HG03025 (cell line): ENCODE results near the gene EHD4.

Experiments
- ATAC-seq: cut with Tn5 transposase; IDR thresholded peaks from one replicate; pipeline ENCODE4 v1.9.1; 2021; ENCODE audit warnings: mild to moderate bottlenecking, moderate library complexity; ENCODE audit not compliant: unreplicated experiment, low FRiP score

Gene EHD4

GRCh38 chr15:41849204-41849603 lies 123.2 kb downstream of the EHD4 start:
- ATAC-seq, result no peak

DNA sequence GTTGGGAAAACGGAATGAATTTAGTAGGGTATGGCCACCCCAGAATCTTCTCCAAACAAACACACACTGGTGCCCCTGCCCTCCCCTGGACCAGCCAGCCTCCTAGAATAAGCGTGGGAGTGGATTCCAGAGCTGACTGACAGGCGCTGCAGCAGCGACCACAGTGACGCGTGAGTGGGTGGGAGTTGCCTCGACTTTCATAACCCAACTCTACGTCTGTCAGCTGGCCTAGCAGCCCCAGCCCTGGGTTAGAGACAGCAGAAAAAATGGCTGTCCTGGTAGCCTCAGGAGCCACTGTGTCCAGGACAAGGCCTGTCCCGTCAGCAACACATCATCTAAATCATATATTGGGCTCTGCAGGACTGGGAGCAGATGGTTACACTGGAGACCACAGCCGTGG lies 123.7 kb downstream of the EHD4 start:
- ATAC-seq, result no peak

GRCh38 chr15:41847981-41848380 lies 124.4 kb downstream of the EHD4 start:
- ATAC-seq, result no peak

GRCh38 chr15:41847206-41847605 lies 125.2 kb downstream of the EHD4 start:
- ATAC-seq, result no peak
